SK-N-SH (cell line): ENCODE data around the gene SEZ6. TPM values are rescaled to one million over a fixed set of nuclear protein-coding genes. Genes with fewer than 3 reads are reported as not detected.
"Not testable (repeated sequence)": the region's sequence is repeated elsewhere in the genome, so short reads cannot be mapped to it uniquely, and the experiment has no call there.

Source experiments
- CTCF ChIA-PET: fragments of 300-600, 350-600 bp; formaldehyde crosslinking; extraction: SDS; loops from one replicate; lab custom pipeline; 2021; lab: Yijun Ruan, JAX
- POLR2A ChIA-PET: fragments of 350-600 bp; sonication (Branson Sonifier 250); formaldehyde crosslinking; extraction: SDS; loops from one replicate; lab custom pipeline; 2020; ENCODE audit warnings: antibody characterized with exemption, inconsistent platforms; lab: Yijun Ruan, JAX
- DNase-seq: peaks from one replicate; pipeline ENCODE4 v3.0.0; 2012
- H2AFZ ChIP-seq: fragments of 200-600 bp; sonication (generic); 2 replicates; pipeline ENCODE4 v1.8.1; 2016; ENCODE audit warnings: antibody characterized with exemption, mild to moderate bottlenecking, low read depth
- H3F3A ChIP-seq: fragments of 200-600 bp; sonication (generic); replicated peaks from 2 replicates; pipeline ENCODE3; 2016; ENCODE audit warnings: antibody characterized with exemption, mild to moderate bottlenecking; ENCODE audit not compliant: insufficient read depth
- H3K27ac ChIP-seq, 2 experiments: fragments of 200-500 bp in 1 of 2; fragments of 200-600 bp in 1 of 2; sonication (Bioruptor generic) in 1 of 2; sonication (generic), shearing (Covaris generic) in 1 of 2; 2 replicates each; pipeline versions ENCODE4 v1.5.1 to v1.6.1; 2014 to 2016; ENCODE audit warnings: low read depth in 2 of 2, inconsistent platforms in 1 of 2, low read length in 1 of 2, mild to moderate bottlenecking in 1 of 2, mixed read lengths in 1 of 2
- H3K27me3 ChIP-seq: fragments of 200-600 bp; sonication (generic), shearing (Covaris generic); 2 replicates; pipeline ENCODE4 v1.6.1; 2016; ENCODE audit warnings: mixed run types; ENCODE audit not compliant: insufficient read depth
- H3K36me3 ChIP-seq, 2 experiments: fragments of 200-500 bp in 1 of 2; fragments of 200-600 bp in 1 of 2; sonication (Bioruptor generic) in 1 of 2; sonication (generic) in 1 of 2; replicated peaks in 1 of 2; 2 replicates each; pipeline versions ENCODE3 to v1.5.1; 2014 to 2016; ENCODE audit warnings: low read length in 1 of 2, mild to moderate bottlenecking in 1 of 2; ENCODE audit not compliant: insufficient read depth in 2 of 2, control insufficient read depth in 1 of 2
- H3K4me1 ChIP-seq, 2 experiments: fragments of 200-500 bp in 1 of 2; fragments of 200-600 bp in 1 of 2; sonication (Bioruptor generic) in 1 of 2; sonication (generic), shearing (Covaris generic) in 1 of 2; 2 replicates each; pipeline versions ENCODE4 v1.5.1 to v1.6.1; 2014 to 2016; ENCODE audit warnings: low read depth in 1 of 2, low read length in 1 of 2, mixed run types in 1 of 2; ENCODE audit not compliant: insufficient read depth in 2 of 2, control insufficient read depth in 1 of 2
- H3K4me2 ChIP-seq: fragments of 200-600 bp; sonication (generic), shearing (Covaris generic); 2 replicates; pipeline ENCODE4 v1.6.1; 2017; ENCODE audit warnings: mixed run types
- H3K4me3 ChIP-seq, 2 experiments: fragments of 200-500 bp in 1 of 2; fragments of 200-600 bp in 1 of 2; sonication (Bioruptor generic) in 1 of 2; sonication (generic), shearing (Covaris generic) in 1 of 2; 2 replicates each; pipeline versions ENCODE4 v1.5.1 to v1.8.1; 2014 to 2016; ENCODE audit warnings: low read depth in 2 of 2, inconsistent platforms in 1 of 2, low read length in 1 of 2, mild to moderate bottlenecking in 1 of 2, mixed read lengths in 1 of 2, moderate library complexity in 1 of 2
- H3K79me2 ChIP-seq: fragments of 200-600 bp; sonication (generic); 2 replicates; pipeline ENCODE4 v1.8.1; 2017; ENCODE audit warnings: mild to moderate bottlenecking; ENCODE audit not compliant: insufficient read depth
- H3K9ac ChIP-seq: fragments of 200-600 bp; sonication (generic); 2 replicates; pipeline ENCODE4 v1.6.1; 2017; ENCODE audit warnings: mixed run types
- H3K9me2 ChIP-seq: fragments of 200-600 bp; sonication (generic); 2 replicates; pipeline ENCODE4 v1.6.1; 2017; ENCODE audit warnings: mixed run types
- H3K9me3 ChIP-seq: fragments of 200-600 bp; sonication (generic); 2 replicates; pipeline ENCODE4 v1.6.1; 2017; ENCODE audit warnings: mixed run types, mild to moderate bottlenecking, moderate library complexity
- H4K20me1 ChIP-seq: fragments of 200-600 bp; sonication (generic); 2 replicates; pipeline ENCODE4 v1.6.1; 2017; ENCODE audit warnings: mild to moderate bottlenecking, mixed run types; ENCODE audit not compliant: insufficient read depth
- CHD2 ChIP-seq: fragments of 150-350 bp; IDR thresholded peaks from 2 replicates; pipeline ENCODE4 v1.6.1; 2018; ENCODE audit warnings: low read length; ENCODE audit not compliant: partially characterized antibody
- EP300 ChIP-seq, 2 experiments: IDR thresholded peaks; 2 replicates each; pipeline versions ENCODE4 v1.4.0 to v1.6.1; 2012; ENCODE audit warnings: borderline replicate concordance in 1 of 2, low read depth in 1 of 2, low read length in 1 of 2
- FOSL2 ChIP-seq: IDR thresholded peaks from 2 replicates; pipeline ENCODE4 v1.4.0; 2012; ENCODE audit warnings: low read depth, mild to moderate bottlenecking, moderate library complexity, borderline replicate concordance
- FOXJ3 ChIP-seq: sonication (generic); formaldehyde crosslinking; IDR thresholded peaks from 2 replicates; pipeline ENCODE4 v1.5.1; 2020; ENCODE audit warnings: mild to moderate bottlenecking, missing genetic modification reagents
- FOXM1 ChIP-seq: IDR thresholded peaks from 2 replicates; pipeline ENCODE4 v1.4.0; 2012; ENCODE audit warnings: low read depth, mild to moderate bottlenecking
- MXI1 ChIP-seq: IDR thresholded peaks from 2 replicates; pipeline ENCODE4 v1.6.1; 2012; ENCODE audit warnings: mild to moderate bottlenecking, low read depth, low read length, improper control_type of control experiment
- RAD21 ChIP-seq: IDR thresholded peaks from 2 replicates; pipeline ENCODE4 v1.6.1; 2012; ENCODE audit warnings: mild to moderate bottlenecking, low read length
- RCOR1 ChIP-seq: fragments of 150-350 bp; IDR thresholded peaks from 2 replicates; pipeline ENCODE4 v1.6.1; 2017; ENCODE audit warnings: antibody characterized with exemption, low read length
- RFX5 ChIP-seq: IDR thresholded peaks from 2 replicates; pipeline ENCODE4 v1.6.1; 2012; ENCODE audit warnings: mild to moderate bottlenecking, improper control_type of control experiment, low read length
- TAF1 ChIP-seq: IDR thresholded peaks from 2 replicates; pipeline ENCODE4 v1.6.1; 2012; ENCODE audit warnings: low read depth, mild to moderate bottlenecking, low read length, moderate library complexity, borderline replicate concordance
- TCF12 ChIP-seq: IDR thresholded peaks from 2 replicates; pipeline ENCODE4 v1.4.0; 2012
- TEAD4 ChIP-seq: IDR thresholded peaks from 2 replicates; pipeline ENCODE4 v1.4.0; 2012; ENCODE audit warnings: mild to moderate bottlenecking, borderline replicate concordance; ENCODE audit not compliant: insufficient read depth
- WGBS: methylation state at CpG from one replicate; pipeline ENCODE4 v1.1.6; 2017; ENCODE audit warnings: low lambda C conversion rate; 5-methylcytosine and 5-hydroxymethylcytosine counted together
- polyA plus RNA-seq, 3 experiments: library from polyadenylated mRNA; depleted of rRNA; stranded (reverse); fragments of >200 nt; gene quantifications; 2 replicates each; pipeline ENCODE4 v1.2.3, GENCODE V29; 2012

Gene SEZ6
- polyA plus RNA-seq, 1 of the 3 experiments (the other 2 are of a cell fraction): 0.12 TPM

DNA sequence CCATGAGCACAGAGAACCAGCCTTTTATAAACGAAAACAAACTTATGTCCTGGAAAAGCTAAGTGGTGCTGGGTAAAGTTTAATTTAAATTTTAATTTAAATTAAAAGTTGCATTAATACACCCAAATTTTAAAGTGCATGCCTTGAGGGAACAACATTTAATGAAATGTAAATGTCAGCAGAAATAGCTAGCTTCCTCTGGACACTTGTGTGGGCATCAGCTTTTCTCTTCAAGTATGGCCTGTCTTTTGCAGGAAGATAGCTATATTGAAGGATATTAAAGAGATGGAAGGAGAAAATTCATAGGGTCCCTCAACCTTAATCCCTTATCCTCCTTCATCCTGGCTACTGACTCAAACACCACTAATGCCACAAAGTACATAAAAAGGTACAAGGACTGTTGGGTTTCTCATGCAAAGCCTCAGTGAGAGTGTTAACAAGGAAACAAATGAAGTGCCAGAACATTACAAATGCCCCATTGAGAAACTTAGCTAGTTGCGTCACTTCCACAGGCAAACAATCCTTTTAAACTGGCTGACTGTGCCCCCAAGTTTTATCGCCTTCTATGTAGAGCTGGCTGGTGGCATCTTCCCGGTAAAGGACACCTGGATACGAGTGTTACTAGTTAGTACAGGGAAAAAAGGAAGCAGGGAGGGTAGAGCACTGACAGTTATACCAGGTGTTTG is 68.6 kb downstream of the SEZ6 start (continued):
- TF ChIP-seq FOXJ3 (CRISPR knock-in tag): no peak
- no peak for TF ChIP-seq TAF1
- no peak for TF ChIP-seq TCF12
- no peak for TF ChIP-seq FOXM1
- no peak for TF ChIP-seq RFX5
- TF ChIP-seq FOSL2: no peak
- no peak for TF ChIP-seq TEAD4

GRCh38 chr17:28935744-28936460 is 69.9 kb downstream of the SEZ6 start:
- H3K4me2 ChIP-seq: no peak overlapping the region
- no peak for DNase-seq
- H3K79me2 ChIP-seq: peaks cover 100% of the 10 kb centered on the region
- ChIA-PET CTCF (interaction anchor here (0.9 to 3.0 kb wide), 5 partner anchors 33 to 209 kb away, joined by 3 to 17 read pairs (median 7); partner anchors contain the start of gene DHRS13), POLR2A (no interaction called here)
- peaks cover 7 to 12% of the 10 kb centered on the region in 2 experiments for H3K36me3 ChIP-seq
- H3K4me3 ChIP-seq: no peak overlapping the region
- TF ChIP-seq TEAD4 (no peak), FOSL2 (no peak), EP300 (IDR thresholded peaks at IDR 0.05; ENCODE audit: borderline replicate concordance in 1 of 2, low read depth in 1 of 2, low read length in 1 of 2) (no peak), CHD2 (no peak), RFX5 (no peak), MXI1 (no peak), RCOR1 (no peak), RAD21 (no peak)
- H3F3A ChIP-seq: no peaks in the 10 kb centered on the region
- H3K4me1 ChIP-seq: peaks cover 0 to 26% of the 10 kb centered on the region in 2 experiments; a peak in 2 of 4 replicates
- no peak overlapping the region for H3K9ac ChIP-seq
- WGBS: 97% methylated on average over 8 of the region's 8 CpGs
- H3K27me3 ChIP-seq: no peaks in the 10 kb centered on the region
- H3K27ac ChIP-seq: no peak overlapping the region
- H3K9me2 ChIP-seq: no peaks in the 10 kb centered on the region
- H4K20me1 ChIP-seq: peaks cover 82% of the 10 kb centered on the region
- no peak overlapping the region for H2AFZ ChIP-seq
- no peaks in the 10 kb centered on the region for H3K9me3 ChIP-seq

GRCh38 chr17:28934508-28934907 is 71.3 kb downstream of the SEZ6 start:
- 95% methylated on average over 8 of the region's 8 CpGs for WGBS
- H3F3A ChIP-seq, H3K9me3 ChIP-seq, H3K4me3 ChIP-seq, H2AFZ ChIP-seq, H3K27me3 ChIP-seq, POLR2A ChIA-PET, H3K9ac ChIP-seq, H3K27ac ChIP-seq, H3K36me3 ChIP-seq, H3K4me2 ChIP-seq, H3K9me2 ChIP-seq, DNase-seq: not testable (repeated sequence)
- peaks cover 100% of the 10 kb centered on the region for H3K79me2 ChIP-seq
- H3K4me1 ChIP-seq: peaks cover 2 to 26% of the 10 kb centered on the region in 2 experiments; a peak in 2 of 4 replicates
- H4K20me1 ChIP-seq: peaks cover 75% of the 10 kb centered on the region
- CTCF ChIA-PET: interaction anchor here (1.1 to 4.0 kb wide), 6 partner anchors 10 to 207 kb away, joined by 3 to 18 read pairs (median 8); partner anchors contain the start of gene DHRS13
